ENCODE data around the gene HBM.
A peak's percentile ranks its signal among the peaks of the same experiment; 100 is the strongest.
"Not testable (repeated sequence)": the region's sequence is repeated elsewhere in the genome, so short reads cannot be mapped to it uniquely, and the experiment has no call there.

Gene HBM

GRCh38 chr16:169014-169413, 3.2 kb downstream of the HBM start:
- no peak for DNase-seq (ENCODE audit: low spot score)

DNA sequence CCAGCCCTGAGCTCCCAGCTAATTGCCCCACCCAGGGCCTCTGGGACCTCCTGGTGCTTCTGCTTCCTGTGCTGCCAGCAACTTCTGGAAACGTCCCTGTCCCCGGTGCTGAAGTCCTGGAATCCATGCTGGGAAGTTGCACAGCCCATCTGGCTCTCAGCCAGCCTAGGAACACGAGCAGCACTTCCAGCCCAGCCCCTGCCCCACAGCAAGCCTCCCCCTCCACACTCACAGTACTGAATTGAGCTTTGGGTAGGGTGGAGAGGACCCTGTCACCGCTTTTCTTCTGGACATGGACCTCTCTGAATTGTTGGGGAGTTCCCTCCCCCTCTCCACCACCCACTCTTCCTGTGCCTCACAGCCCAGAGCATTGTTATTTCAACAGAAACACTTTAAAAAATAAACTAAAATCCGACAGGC, 4.3 kb downstream of the HBM start:
- DNase-seq (ENCODE audit: low spot score): not testable (repeated sequence)

- no peak for DNase-seq (ENCODE audit: low spot score)
Measured at GRCh38 chr16:170788-171187, 5.0 kb downstream of the HBM start.

DNA sequence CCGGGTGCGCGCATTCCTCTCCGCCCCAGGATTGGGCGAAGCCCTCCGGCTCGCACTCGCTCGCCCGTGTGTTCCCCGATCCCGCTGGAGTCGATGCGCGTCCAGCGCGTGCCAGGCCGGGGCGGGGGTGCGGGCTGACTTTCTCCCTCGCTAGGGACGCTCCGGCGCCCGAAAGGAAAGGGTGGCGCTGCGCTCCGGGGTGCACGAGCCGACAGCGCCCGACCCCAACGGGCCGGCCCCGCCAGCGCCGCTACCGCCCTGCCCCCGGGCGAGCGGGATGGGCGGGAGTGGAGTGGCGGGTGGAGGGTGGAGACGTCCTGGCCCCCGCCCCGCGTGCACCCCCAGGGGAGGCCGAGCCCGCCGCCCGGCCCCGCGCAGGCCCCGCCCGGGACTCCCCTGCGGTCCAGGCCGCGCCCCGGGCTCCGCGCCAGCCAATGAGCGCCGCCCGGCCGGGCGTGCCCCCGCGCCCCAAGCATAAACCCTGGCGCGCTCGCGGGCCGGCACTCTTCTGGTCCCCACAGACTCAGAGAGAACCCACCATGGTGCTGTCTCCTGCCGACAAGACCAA, 6.7 kb downstream of the HBM start, which contains the start of gene HBA2:
HBA2 (plus strand) TSS at position 503 of the 568 bp plus-strand sequence; CDS start at position 540, 37 bp downstream.
- not testable (repeated sequence) for DNase-seq (ENCODE audit: low spot score)

DNA sequence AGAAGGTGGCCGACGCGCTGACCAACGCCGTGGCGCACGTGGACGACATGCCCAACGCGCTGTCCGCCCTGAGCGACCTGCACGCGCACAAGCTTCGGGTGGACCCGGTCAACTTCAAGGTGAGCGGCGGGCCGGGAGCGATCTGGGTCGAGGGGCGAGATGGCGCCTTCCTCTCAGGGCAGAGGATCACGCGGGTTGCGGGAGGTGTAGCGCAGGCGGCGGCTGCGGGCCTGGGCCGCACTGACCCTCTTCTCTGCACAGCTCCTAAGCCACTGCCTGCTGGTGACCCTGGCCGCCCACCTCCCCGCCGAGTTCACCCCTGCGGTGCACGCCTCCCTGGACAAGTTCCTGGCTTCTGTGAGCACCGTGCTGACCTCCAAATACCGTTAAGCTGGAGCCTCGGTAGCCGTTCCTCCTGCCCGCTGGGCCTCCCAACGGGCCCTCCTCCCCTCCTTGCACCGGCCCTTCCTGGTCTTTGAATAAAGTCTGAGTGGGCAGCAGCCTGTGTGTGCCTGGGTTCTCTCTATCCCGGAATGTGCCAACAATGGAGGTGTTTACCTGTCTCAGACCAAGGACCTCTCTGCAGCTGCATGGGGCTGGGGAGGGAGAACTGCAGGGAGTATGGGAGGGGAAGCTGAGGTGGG, 7.6 kb downstream of the HBM start:
- DNase-seq (ENCODE audit: low spot score): not testable (repeated sequence)

- not testable (repeated sequence) for DNase-seq (ENCODE audit: low spot score)
Measured at GRCh38 chr16:173928-174769, 8.4 kb downstream of the HBM start.

DNA sequence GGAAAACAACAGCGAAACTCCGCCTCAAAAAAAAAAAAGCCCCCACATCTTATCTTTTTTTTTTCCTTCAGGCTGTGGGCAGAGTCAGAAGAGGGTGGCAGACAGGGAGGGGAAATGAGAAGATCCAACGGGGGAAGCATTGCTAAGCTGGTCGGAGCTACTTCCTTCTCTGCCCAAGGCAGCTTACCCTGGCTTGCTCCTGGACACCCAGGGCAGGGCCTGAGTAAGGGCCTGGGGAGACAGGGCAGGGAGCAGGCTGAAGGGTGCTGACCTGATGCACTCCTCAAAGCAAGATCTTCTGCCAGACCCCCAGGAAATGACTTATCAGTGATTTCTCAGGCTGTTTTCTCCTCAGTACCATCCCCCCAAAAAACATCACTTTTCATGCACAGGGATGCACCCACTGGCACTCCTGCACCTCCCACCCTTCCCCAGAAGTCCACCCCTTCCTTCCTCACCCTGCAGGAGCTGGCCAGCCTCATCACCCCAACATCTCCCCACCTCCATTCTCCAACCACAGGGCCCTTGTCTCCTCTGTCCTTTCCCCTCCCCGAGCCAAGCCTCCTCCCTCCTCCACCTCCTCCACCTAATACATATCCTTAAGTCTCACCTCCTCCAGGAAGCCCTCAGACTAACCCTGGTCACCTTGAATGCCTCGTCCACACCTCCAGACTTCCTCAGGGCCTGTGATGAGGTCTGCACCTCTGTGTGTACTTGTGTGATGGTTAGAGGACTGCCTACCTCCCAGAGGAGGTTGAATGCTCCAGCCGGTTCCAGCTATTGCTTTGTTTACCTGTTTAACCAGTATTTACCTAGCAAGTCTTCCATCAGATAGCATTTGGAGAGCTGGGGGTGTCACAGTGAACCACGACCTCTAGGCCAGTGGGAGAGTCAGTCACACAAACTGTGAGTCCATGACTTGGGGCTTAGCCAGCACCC, 9.5 kb downstream of the HBM start:
- no peak for DNase-seq (ENCODE audit: low spot score)

GRCh38 chr16:176006-176405, 10.2 kb downstream of the HBM start:
- DNase-seq (ENCODE audit: low spot score): not testable (repeated sequence)

DNA sequence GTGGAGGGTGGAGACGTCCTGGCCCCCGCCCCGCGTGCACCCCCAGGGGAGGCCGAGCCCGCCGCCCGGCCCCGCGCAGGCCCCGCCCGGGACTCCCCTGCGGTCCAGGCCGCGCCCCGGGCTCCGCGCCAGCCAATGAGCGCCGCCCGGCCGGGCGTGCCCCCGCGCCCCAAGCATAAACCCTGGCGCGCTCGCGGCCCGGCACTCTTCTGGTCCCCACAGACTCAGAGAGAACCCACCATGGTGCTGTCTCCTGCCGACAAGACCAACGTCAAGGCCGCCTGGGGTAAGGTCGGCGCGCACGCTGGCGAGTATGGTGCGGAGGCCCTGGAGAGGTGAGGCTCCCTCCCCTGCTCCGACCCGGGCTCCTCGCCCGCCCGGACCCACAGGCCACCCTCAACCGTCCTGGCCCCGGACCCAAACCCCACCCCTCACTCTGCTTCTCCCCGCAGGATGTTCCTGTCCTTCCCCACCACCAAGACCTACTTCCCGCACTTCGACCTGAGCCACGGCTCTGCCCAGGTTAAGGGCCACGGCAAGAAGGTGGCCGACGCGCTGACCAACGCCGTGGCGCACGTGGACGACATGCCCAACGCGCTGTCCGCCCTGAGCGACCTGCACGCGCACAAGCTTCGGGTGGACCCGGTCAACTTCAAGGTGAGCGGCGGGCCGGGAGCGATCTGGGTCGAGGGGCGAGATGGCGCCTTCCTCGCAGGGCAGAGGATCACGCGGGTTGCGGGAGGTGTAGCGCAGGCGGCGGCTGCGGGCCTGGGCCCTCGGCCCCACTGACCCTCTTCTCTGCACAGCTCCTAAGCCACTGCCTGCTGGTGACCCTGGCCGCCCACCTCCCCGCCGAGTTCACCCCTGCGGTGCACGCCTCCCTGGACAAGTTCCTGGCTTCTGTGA, 11.0 kb downstream of the HBM start, which contains the start of gene HBA1:
HBA1 (plus strand) TSS at position 204 of the 906 bp plus-strand sequence; CDS start at position 241, 37 bp downstream.
- DNase-seq (ENCODE audit: low spot score): not testable (repeated sequence)

GRCh38 chr16:177394-177822, 11.6 kb downstream of the HBM start:
- no peak for DNase-seq (ENCODE audit: low spot score)

DNA sequence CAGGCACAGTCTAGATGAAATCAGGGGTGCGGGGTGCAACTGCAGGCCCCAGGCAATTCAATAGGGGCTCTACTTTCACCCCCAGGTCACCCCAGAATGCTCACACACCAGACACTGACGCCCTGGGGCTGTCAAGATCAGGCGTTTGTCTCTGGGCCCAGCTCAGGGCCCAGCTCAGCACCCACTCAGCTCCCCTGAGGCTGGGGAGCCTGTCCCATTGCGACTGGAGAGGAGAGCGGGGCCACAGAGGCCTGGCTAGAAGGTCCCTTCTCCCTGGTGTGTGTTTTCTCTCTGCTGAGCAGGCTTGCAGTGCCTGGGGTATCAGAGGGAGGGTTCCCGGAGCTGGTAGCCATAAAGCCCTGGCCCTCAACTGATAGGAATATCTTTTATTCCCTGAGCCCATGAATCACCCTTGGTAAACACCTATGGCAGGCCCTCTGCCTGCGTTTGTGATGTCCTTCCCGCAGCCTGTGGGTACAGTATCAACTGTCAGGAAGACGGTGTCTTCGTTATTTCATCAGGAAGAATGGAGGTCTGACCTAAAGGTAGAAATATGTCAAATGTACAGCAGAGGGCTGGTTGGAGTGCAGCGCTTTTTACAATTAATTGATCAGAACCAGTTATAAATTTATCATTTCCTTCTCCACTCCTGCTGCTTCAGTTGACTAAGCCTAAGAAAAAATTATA, 12.3 kb downstream of the HBM start:
- DNase-seq (ENCODE audit: low spot score): no peak

DNA sequence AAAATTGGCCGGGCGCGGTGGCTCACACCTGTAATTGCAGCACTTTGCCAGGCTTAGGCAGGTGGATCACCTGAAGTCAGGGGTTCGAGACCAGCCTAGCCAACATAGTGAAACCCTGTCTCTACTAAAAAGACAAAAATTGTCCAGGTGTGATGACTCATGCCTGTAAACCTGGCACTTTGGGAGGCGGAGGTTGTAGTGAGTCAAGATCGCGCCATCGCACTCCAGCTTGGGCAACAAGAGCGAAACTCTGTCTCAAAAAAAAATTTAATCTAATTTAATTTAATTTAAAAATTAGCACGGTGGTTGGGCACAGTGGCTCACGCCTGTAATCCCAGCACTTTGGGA, 12.9 kb downstream of the HBM start:
- DNase-seq (ENCODE audit: low spot score): no peak

- no peak for DNase-seq (ENCODE audit: low spot score)
Measured at GRCh38 chr16:179211-180092, 13.7 kb downstream of the HBM start.

- no peak for DNase-seq (ENCODE audit: low spot score)
Measured at GRCh38 chr16:180101-180675, 14.4 kb downstream of the HBM start, which contains the start of gene HBQ1. Gene HBQ1, plus strand, starts transcription at chr16:180459. Its CDS starts 28 bp downstream, at chr16:180487.

- peak; percentile 18 for DNase-seq (ENCODE audit: low spot score)
Measured at GRCh38 chr16:180681-181564, 15.1 kb downstream of the HBM start.

DNA sequence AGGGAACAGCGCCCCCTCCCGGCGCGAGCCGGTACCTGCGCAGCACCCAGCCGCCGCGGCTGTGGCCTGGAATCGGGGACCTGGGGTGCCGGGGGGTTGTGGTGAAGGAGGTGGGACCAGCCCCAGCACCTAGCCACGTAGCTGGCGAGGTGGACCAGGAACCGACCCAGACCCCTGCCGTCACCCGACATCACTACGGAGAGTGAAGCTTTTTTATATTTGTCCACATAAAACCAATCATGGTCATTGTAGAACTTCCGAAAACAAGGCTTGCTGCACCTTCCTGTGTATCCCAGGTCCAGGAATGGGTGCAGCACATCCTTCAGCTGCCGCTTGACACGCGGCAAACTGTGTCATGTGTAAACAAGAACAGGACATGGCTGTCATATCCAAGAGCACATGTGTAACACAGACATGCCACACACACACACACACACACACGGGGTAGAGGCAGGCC, 15.8 kb downstream of the HBM start:
- DNase-seq (ENCODE audit: low spot score): no peak

DNA sequence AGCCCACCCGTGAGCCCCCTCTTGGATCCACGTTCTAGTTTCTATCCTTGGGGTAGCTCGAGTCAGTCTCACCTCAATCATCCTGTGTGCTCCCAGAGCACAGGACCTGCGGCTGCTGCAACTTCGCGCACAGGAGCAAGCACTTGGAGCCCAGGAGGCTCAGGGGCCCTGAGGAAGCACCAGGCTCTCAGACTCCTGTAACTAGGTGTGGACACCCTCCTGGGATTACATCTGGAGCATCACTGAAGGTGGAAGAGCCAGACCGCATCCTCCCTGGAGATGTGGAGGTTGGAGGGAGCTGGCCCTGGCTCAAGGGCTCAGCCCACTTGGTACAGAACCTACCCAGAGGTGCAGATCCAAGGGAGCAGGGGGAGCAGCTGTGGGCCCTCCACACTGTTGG, 17.2 kb downstream of the HBM start:
- no peak for DNase-seq (ENCODE audit: low spot score)
